GM23248 (cell line): ENCODE data around the gene C17orf50. TPM values are rescaled to one million over a fixed set of nuclear protein-coding genes. Genes with fewer than 3 reads are reported as not detected.

Source experiments
- DNase-seq: peaks from one replicate; pipeline ENCODE4 v3.0.0-alpha.2; 2015
- H2AFZ ChIP-seq: fragments of 200-600 bp; sonication (generic); 2 replicates; pipeline ENCODE4 v1.6.1; 2016; ENCODE audit warnings: antibody characterized with exemption
- H3F3A ChIP-seq: fragments of 200-600 bp; sonication (generic); 2 replicates; pipeline ENCODE4 v1.6.1; 2016; ENCODE audit warnings: mild to moderate bottlenecking, antibody characterized with exemption, mixed run types; ENCODE audit not compliant: insufficient read depth
- H3K27ac ChIP-seq: fragments of 200-600 bp; sonication (generic); 2 replicates; pipeline ENCODE4 v1.5.1; 2016; ENCODE audit warnings: mild to moderate bottlenecking
- H3K27me3 ChIP-seq: fragments of 200-600 bp; sonication (generic); replicated peaks from 2 replicates; pipeline ENCODE4 v1.6.1; 2016; ENCODE audit warnings: mild to moderate bottlenecking; ENCODE audit not compliant: insufficient read depth
- H3K36me3 ChIP-seq: fragments of 200-600 bp; sonication (generic); 2 replicates; pipeline ENCODE4 v1.6.1; 2016; ENCODE audit warnings: low read depth, mild to moderate bottlenecking
- H3K4me1 ChIP-seq: fragments of 200-600 bp; sonication (generic); 2 replicates; pipeline ENCODE4 v1.6.1; 2016; ENCODE audit warnings: mild to moderate bottlenecking; ENCODE audit not compliant: insufficient read depth
- H3K4me2 ChIP-seq: fragments of 200-600 bp; sonication (generic); one replicate; pipeline ENCODE4 v1.6.1; 2016; ENCODE audit warnings: mild to moderate bottlenecking; ENCODE audit not compliant: unreplicated experiment
- H3K4me3 ChIP-seq: fragments of 200-600 bp; sonication (generic); 2 replicates; pipeline ENCODE4 v1.5.1; 2016; ENCODE audit warnings: mild to moderate bottlenecking
- H3K79me2 ChIP-seq: fragments of 200-600 bp; sonication (generic); 2 replicates; pipeline ENCODE4 v1.6.1; 2016; ENCODE audit warnings: mild to moderate bottlenecking; ENCODE audit not compliant: insufficient read depth
- H3K9ac ChIP-seq: fragments of 200-600 bp; sonication (generic); 2 replicates; pipeline ENCODE4 v1.6.1; 2016; ENCODE audit warnings: mild to moderate bottlenecking
- H3K9me2 ChIP-seq: fragments of 200-600 bp; sonication (generic); 2 replicates; pipeline ENCODE4 v1.6.1; 2016; ENCODE audit warnings: mixed run types, mild to moderate bottlenecking, moderate library complexity; ENCODE audit not compliant: insufficient read depth
- H3K9me3 ChIP-seq: fragments of 200-600 bp; sonication (generic); one replicate; pipeline ENCODE4 v1.6.1; 2017; ENCODE audit warnings: low read depth
- H4K20me1 ChIP-seq: fragments of 200-600 bp; sonication (generic); 2 replicates; pipeline ENCODE4 v1.6.0; 2016; ENCODE audit not compliant: insufficient read depth
- EZH2 ChIP-seq: fragments of 200-600 bp; sonication (generic); IDR thresholded peaks from 2 replicates; pipeline ENCODE4 v1.6.1; 2018; ENCODE audit warnings: antibody characterized with exemption, mild to moderate bottlenecking; ENCODE audit not compliant: insufficient read depth, poor library complexity, severe bottlenecking
- EZH2phosphoT487 ChIP-seq: fragments of 200-600 bp; sonication (generic); IDR thresholded peaks from 2 replicates; pipeline ENCODE4 v1.6.1; 2018; ENCODE audit warnings: antibody characterized with exemption, moderate library complexity, mild to moderate bottlenecking, low read depth; ENCODE audit not compliant: insufficient read depth
- WGBS, 2 experiments: methylation state at CpG; one replicate each; pipeline ENCODE4 v1.1.6; 2015 to 2017; ENCODE audit warnings: low lambda C conversion rate in 2 of 2, low coverage in 1 of 2; ENCODE audit errors: missing lambda C conversion rate in 2 of 2; 5-methylcytosine and 5-hydroxymethylcytosine counted together
- in situ Hi-C: fragments of 300-500 bp; cut with MboI; formaldehyde crosslinking; loops from 2 replicates; pipeline ENCODE4 v1.15.0; 2020
- polyA plus RNA-seq: library from polyadenylated mRNA; unstranded; fragments of >200 nt; fragmentation: Nextera tagmentation; extraction: Ambion mirVana; gene quantifications from 2 replicates; pipeline ENCODE4 v1.2.1, GENCODE V29; 2016
- total RNA-seq: library from RNA; depleted of rRNA; stranded (reverse); fragments of >200 nt; shearing (Covaris generic); gene quantifications from 2 replicates; pipeline ENCODE4 v1.2.3, GENCODE V29; 2014

Gene C17orf50
- total and polyA plus RNA-seq, 2 experiments from 2014 or later: not detected

- H3K4me3 ChIP-seq: no peak overlapping the region
- H3K36me3 ChIP-seq: no peaks in the 10 kb centered on the region
- no peaks in the 10 kb centered on the region for H3K4me1 ChIP-seq
- H3K9ac ChIP-seq: no peak overlapping the region
- no peaks in the 10 kb centered on the region for H4K20me1 ChIP-seq
- no peaks in the 10 kb centered on the region for H3K9me2 ChIP-seq
- H3F3A ChIP-seq: no peaks in the 10 kb centered on the region
- no peaks in the 10 kb centered on the region for H3K79me2 ChIP-seq
- in situ Hi-C loops: no loop called here
- no peaks in the 10 kb centered on the region for H3K9me3 ChIP-seq
- WGBS, 2 experiments: 38 to 40% methylated on average over 7 of the region's 7 CpGs
- DNase-seq: peak; percentile 58
- H2AFZ ChIP-seq: no peak overlapping the region
- no peak overlapping the region for H3K4me2 ChIP-seq
- TF ChIP-seq EZH2: no peak
- TF ChIP-seq EZH2phosphoT487: no peak
- no peak overlapping the region for H3K27ac ChIP-seq
- H3K27me3 ChIP-seq: peaks cover 29% of the 10 kb centered on the region
Measured at GRCh38 chr17:35743626-35744328, 16.9 kb upstream of the C17orf50 start.

DNA sequence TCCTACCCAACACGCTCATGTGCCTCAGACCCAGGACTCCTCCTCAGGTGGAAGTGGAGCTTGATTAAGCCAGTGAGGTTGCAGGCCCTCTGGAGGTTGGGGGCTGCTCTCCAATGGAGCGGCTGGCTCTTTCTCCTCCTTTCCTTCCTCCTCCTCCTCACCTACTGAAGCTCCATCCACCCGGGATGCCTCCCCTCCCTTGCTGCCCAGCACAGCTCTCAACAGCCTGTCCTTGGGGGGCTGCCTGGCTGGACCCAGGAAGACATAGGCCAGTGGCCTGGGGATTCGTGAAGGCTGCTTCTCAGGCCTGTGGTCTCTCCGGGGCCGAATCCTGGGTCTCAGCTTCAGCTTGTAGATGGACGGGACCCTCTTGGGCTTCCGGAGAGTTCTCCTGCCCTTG lies 15.9 kb upstream of the C17orf50 start:
- Histone ChIP-seq H3K9ac (no peak overlapping the region), H3K27ac (no peak overlapping the region), H3K36me3 (no peaks in the 10 kb centered on the region), H3K27me3 (peaks cover 22% of the 10 kb centered on the region), H3K4me3 (no peak overlapping the region), H4K20me1 (no peaks in the 10 kb centered on the region), H3F3A (no peaks in the 10 kb centered on the region), H3K4me2 (no peak overlapping the region), H3K9me3 (no peaks in the 10 kb centered on the region), H3K79me2 (no peaks in the 10 kb centered on the region), H3K9me2 (no peaks in the 10 kb centered on the region), H2AFZ (no peak overlapping the region), H3K4me1 (no peaks in the 10 kb centered on the region)
- in situ Hi-C loops: no loop called here
- no peak for DNase-seq
- 37 to 43% methylated on average over 7 to 8 of the region's 8 CpGs for WGBS, 2 experiments
- no peak for TF ChIP-seq EZH2
- TF ChIP-seq EZH2phosphoT487: no peak

DNA sequence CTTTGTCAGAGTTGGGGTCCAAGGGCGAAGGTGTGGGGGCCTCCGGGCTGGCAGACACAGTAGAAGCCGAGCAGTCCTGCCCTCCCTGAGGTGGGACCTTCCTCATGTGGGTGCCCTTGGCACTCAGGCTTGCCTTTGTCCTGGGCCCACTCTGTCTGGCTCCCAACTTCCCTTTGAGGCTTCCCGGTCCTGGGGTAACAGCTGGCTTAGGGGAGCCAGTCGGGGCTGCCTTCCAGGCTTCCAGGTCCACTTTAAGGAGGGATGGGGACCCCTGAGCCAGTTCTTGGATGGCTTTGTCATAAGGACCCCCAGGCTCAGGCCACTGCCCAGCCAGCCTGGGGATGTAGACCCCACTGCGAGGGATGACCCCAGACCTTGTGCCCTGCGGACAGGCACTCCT lies 15.4 kb upstream of the C17orf50 start:
- no peak overlapping the region for H2AFZ ChIP-seq
- no peak overlapping the region for H3K4me2 ChIP-seq
- DNase-seq: no peak
- H3K9me3 ChIP-seq: no peaks in the 10 kb centered on the region
- in situ Hi-C loops: no loop called here
- H3K9me2 ChIP-seq: no peaks in the 10 kb centered on the region
- H3K4me1 ChIP-seq: peaks cover 1% of the 10 kb centered on the region; the same call in 1 of the 2 replicates
- TF ChIP-seq EZH2 (no peak), EZH2phosphoT487 (no peak)
- H3K27me3 ChIP-seq: peaks cover 18% of the 10 kb centered on the region
- H3F3A ChIP-seq: no peaks in the 10 kb centered on the region
- no peaks in the 10 kb centered on the region for H3K36me3 ChIP-seq
- no peak overlapping the region for H3K4me3 ChIP-seq
- no peak overlapping the region for H3K27ac ChIP-seq
- no peaks in the 10 kb centered on the region for H3K79me2 ChIP-seq
- 67 to 71% methylated on average over 6 to 7 of the region's 7 CpGs for WGBS, 2 experiments
- H3K9ac ChIP-seq: no peak overlapping the region
- H4K20me1 ChIP-seq: no peaks in the 10 kb centered on the region

DNA sequence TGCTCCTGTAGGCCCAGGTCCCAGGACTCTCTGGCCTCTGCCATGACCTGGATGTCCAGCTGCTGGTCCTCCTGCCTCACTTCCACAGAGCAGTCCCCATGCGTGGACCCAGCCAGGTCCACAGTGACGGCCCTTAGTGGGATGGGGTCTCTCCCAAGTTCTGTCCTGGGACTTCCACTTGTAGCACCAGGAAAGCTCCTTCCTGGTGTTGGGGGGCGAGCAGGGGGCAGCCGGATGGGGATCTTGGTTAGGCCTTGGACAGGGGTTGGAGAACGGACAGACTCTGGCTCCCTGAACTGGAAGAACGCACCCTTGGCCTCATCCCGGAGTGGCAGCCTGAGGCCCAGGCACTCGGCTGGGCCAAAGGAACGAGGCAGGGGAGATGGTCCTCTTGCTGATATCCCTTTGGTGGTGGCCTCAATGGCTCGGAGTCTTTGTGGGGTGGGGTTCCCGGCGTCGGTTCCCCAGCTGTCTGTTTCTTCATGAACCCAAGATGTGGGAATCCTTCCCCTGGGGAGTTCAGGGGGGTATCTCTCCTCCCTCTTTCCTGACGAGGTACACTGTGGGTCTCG lies 14.9 kb upstream of the C17orf50 start:
- Histone ChIP-seq H2AFZ (no peak overlapping the region), H3K9ac (no peak overlapping the region), H3K36me3 (no peaks in the 10 kb centered on the region), H3K4me2 (no peak overlapping the region), H3K4me3 (no peak overlapping the region), H3K27ac (no peak overlapping the region), H3K27me3 (peaks cover 12% of the 10 kb centered on the region), H4K20me1 (no peaks in the 10 kb centered on the region), H3F3A (no peaks in the 10 kb centered on the region), H3K9me3 (no peaks in the 10 kb centered on the region), H3K79me2 (no peaks in the 10 kb centered on the region), H3K9me2 (no peaks in the 10 kb centered on the region), H3K4me1 (peaks cover 5% of the 10 kb centered on the region; the same call in 1 of the 2 replicates)
- no peak for DNase-seq
- in situ Hi-C loops: no loop called here
- TF ChIP-seq EZH2 (no peak), EZH2phosphoT487 (no peak)
- 68 to 69% methylated on average over 14 to 15 of the region's 15 CpGs for WGBS, 2 experiments
